OCI-LY3 (cell line): Measurements from ENCODE around the gene ZNF521.

Experiments used
- H2AFZ ChIP-seq: fragments of 200-600, 300-600 bp; shearing (Covaris generic); 2 replicates; pipeline ENCODE4 v1.6.0; 2014; ENCODE audit warnings: antibody characterized with exemption, low read depth, low read length
- H3K27ac ChIP-seq: fragments of 200-600, 300-600 bp; sonication (generic); 2 replicates; pipeline ENCODE4 v1.5.1; 2014; ENCODE audit warnings: mild to moderate bottlenecking, low read length, moderate library complexity, mixed read lengths
- H3K27me3 ChIP-seq: fragments of 200-600, 300-600 bp; sonication (generic); 2 replicates; pipeline ENCODE4 v1.6.1; 2014; ENCODE audit warnings: low read depth, low read length, mixed read lengths
- H3K36me3 ChIP-seq: fragments of 200-600, 300-600 bp; sonication (generic); replicated peaks from 2 replicates; pipeline ENCODE3; 2014; ENCODE audit warnings: low read depth, low read length, mixed read lengths
- H3K4me1 ChIP-seq: fragments of 300-600, 200-600 bp; sonication (generic); 2 replicates; pipeline ENCODE4 v1.6.1; 2014; ENCODE audit warnings: low read length, mixed read lengths
- H3K4me2 ChIP-seq: fragments of 200-600, 300-600 bp; sonication (generic); 2 replicates; pipeline ENCODE4 v1.6.1; 2014; ENCODE audit warnings: low read length, mixed read lengths
- H3K4me3 ChIP-seq: fragments of 300-600, 200-600 bp; sonication (generic); 2 replicates; pipeline ENCODE4 v1.5.1; 2014; ENCODE audit warnings: antibody characterized with exemption, mild to moderate bottlenecking, low read length, moderate library complexity
- H3K79me2 ChIP-seq: fragments of 300-600, 200-600 bp; shearing (Covaris generic); 2 replicates; pipeline ENCODE4 v1.6.1; 2014; ENCODE audit warnings: mild to moderate bottlenecking, low read length, mixed read lengths
- H3K9ac ChIP-seq: fragments of 300-600, 200-600 bp; shearing (Covaris generic); 2 replicates; pipeline ENCODE4 v1.6.0; 2014; ENCODE audit warnings: mild to moderate bottlenecking, low read length, moderate library complexity
- H3K9me3 ChIP-seq: fragments of 200-600, 300-600 bp; shearing (Covaris generic); 2 replicates; pipeline ENCODE4 v1.6.1; 2014; ENCODE audit warnings: low read length, mixed read lengths; ENCODE audit not compliant: insufficient read depth
- H4K20me1 ChIP-seq: fragments of 200-600, 300-600 bp; sonication (generic); 2 replicates; pipeline ENCODE4 v1.6.1; 2016; ENCODE audit warnings: low read length, mixed read lengths; ENCODE audit not compliant: insufficient read depth
- CTCF ChIP-seq: fragments of 200-600, 300-600 bp; sonication (generic); IDR thresholded peaks from 2 replicates; pipeline ENCODE4 v1.5.1; 2014; ENCODE audit warnings: antibody characterized with exemption, low read length, low read depth
- EZH2phosphoT487 ChIP-seq: fragments of 200-600 bp; shearing (Covaris generic); IDR thresholded peaks from 2 replicates; pipeline ENCODE4 v1.6.1; 2018; ENCODE audit warnings: antibody characterized with exemption, mixed run types, low read depth

ZNF521 gene

GRCh38 chr18:25251068-25251467, 100.9 kb downstream of the ZNF521 start:
- Histone ChIP-seq H3K9me3 (no peaks in the 10 kb centered on the region), H2AFZ (no peak overlapping the region)

GRCh38 chr18:25250474-25250851, 101.5 kb downstream of the ZNF521 start:
- Histone ChIP-seq H3K27me3 (no peaks in the 10 kb centered on the region), H3K9ac (no peak overlapping the region), H3K4me1 (no peaks in the 10 kb centered on the region), H3K4me3 (no peak overlapping the region), H3K79me2 (no peaks in the 10 kb centered on the region), H3K4me2 (no peak overlapping the region), H3K36me3 (no peaks in the 10 kb centered on the region), H2AFZ (no peak overlapping the region), H3K27ac (no peak overlapping the region), H3K9me3 (no peaks in the 10 kb centered on the region), H4K20me1 (no peaks in the 10 kb centered on the region)
- no peak for TF ChIP-seq CTCF
- TF ChIP-seq EZH2phosphoT487 = no peak

More at GRCh38 chr18:25251068-25251467, 100.9 kb downstream of the ZNF521 start:
- H3K9ac ChIP-seq = no peak overlapping the region
- H3K79me2 ChIP-seq = no peaks in the 10 kb centered on the region
- H3K36me3 ChIP-seq = no peaks in the 10 kb centered on the region
- H3K27me3 ChIP-seq = no peaks in the 10 kb centered on the region
- TF ChIP-seq CTCF (no peak), EZH2phosphoT487 (no peak)
- no peak overlapping the region for H3K27ac ChIP-seq
- no peaks in the 10 kb centered on the region for H3K4me1 ChIP-seq
- H3K4me2 ChIP-seq = no peak overlapping the region
- no peaks in the 10 kb centered on the region for H4K20me1 ChIP-seq
- H3K4me3 ChIP-seq = no peak overlapping the region

- TF ChIP-seq CTCF = no peak
- no peak for TF ChIP-seq EZH2phosphoT487
- H3K79me2 ChIP-seq = no peaks in the 10 kb centered on the region
- H3K4me3 ChIP-seq = no peak overlapping the region
- no peak overlapping the region for H3K4me2 ChIP-seq
- no peak overlapping the region for H3K27ac ChIP-seq
- H3K27me3 ChIP-seq = no peaks in the 10 kb centered on the region
- H3K36me3 ChIP-seq = no peaks in the 10 kb centered on the region
- H2AFZ ChIP-seq = no peak overlapping the region
- H3K4me1 ChIP-seq = no peaks in the 10 kb centered on the region
- no peaks in the 10 kb centered on the region for H3K9me3 ChIP-seq
- H4K20me1 ChIP-seq = no peaks in the 10 kb centered on the region
- no peak overlapping the region for H3K9ac ChIP-seq
Measured at GRCh38 chr18:25248755-25249154, 103.2 kb downstream of the ZNF521 start.

- H3K36me3 ChIP-seq = no peaks in the 10 kb centered on the region
- H3K4me2 ChIP-seq = no peak overlapping the region
- H3K27ac ChIP-seq = no peak overlapping the region
Measured at GRCh38 chr18:25247725-25248124, 104.2 kb downstream of the ZNF521 start.

More at GRCh38 chr18:25247725-25248124, 104.2 kb downstream of the ZNF521 start:
- Histone ChIP-seq H3K27me3 (peaks cover 3% of the 10 kb centered on the region; the same call in 1 of the 2 replicates), H3K4me3 (no peak overlapping the region), H3K79me2 (no peaks in the 10 kb centered on the region), H3K9ac (no peak overlapping the region), H3K4me1 (no peaks in the 10 kb centered on the region), H3K9me3 (no peaks in the 10 kb centered on the region), H2AFZ (no peak overlapping the region), H4K20me1 (no peaks in the 10 kb centered on the region)
- no peak for TF ChIP-seq EZH2phosphoT487
